HEK293 (cell line): ENCODE measurements around the gene PAK5.

Source experiments
- CTCF ChIA-PET: fragments of 350-600 bp; formaldehyde crosslinking; extraction: SDS; loops from one replicate; lab custom pipeline; 2021; ENCODE audit warnings: antibody characterized with exemption; lab: Yijun Ruan, JAX
- POLR2A ChIA-PET: fragments of 300-600 bp; formaldehyde crosslinking; extraction: SDS; loops from one replicate; lab custom pipeline; 2020; ENCODE audit warnings: antibody characterized with exemption, inconsistent platforms; lab: Yijun Ruan, JAX
- H3K27ac ChIP-seq: fragments of 200-500 bp; sonication (Bioruptor generic); 2 replicates; pipeline ENCODE4 v1.5.1; 2014; ENCODE audit warnings: low read depth, low read length, control low read depth, inconsistent platforms; ENCODE audit errors: extremely low read depth
- H3K36me3 ChIP-seq, 2 experiments: fragments of 200-500 bp in 1 of 2; sonication (Bioruptor generic) in 1 of 2; 1 replicate in 1 of 2; 2 replicates in 1 of 2; pipeline ENCODE4 v1.5.1; 2014 to 2017; ENCODE audit warnings: inconsistent platforms in 2 of 2, low read length in 2 of 2; ENCODE audit not compliant: control insufficient read depth in 2 of 2, insufficient read depth in 1 of 2
- H3K4me1 ChIP-seq: fragments of 200-500 bp; sonication (Bioruptor generic); 2 replicates; pipeline ENCODE4 v1.5.1; 2014; ENCODE audit warnings: mild to moderate bottlenecking, low read length, inconsistent platforms; ENCODE audit not compliant: control insufficient read depth, insufficient read depth
- H3K4me3 ChIP-seq: 2 replicates; pipeline ENCODE4 v1.5.1; 2011; ENCODE audit warnings: low read depth, mild to moderate bottlenecking, control low read depth, low read length, moderate library complexity
- H3K9me3 ChIP-seq: fragments of 200-500 bp; sonication (Bioruptor generic); 2 replicates; pipeline ENCODE4 v1.5.1; 2014; ENCODE audit warnings: low read depth, low read length, inconsistent platforms; ENCODE audit not compliant: control insufficient read depth, insufficient read depth
- HOXC10 ChIP-seq: sonication (generic); formaldehyde crosslinking; IDR thresholded peaks from 2 replicates; pipeline ENCODE4 v1.8.1; 2023; ENCODE audit warnings: mild to moderate bottlenecking, missing genetic modification reagents
- KLF10 ChIP-seq: fragments of 450-650 bp; IDR thresholded peaks from 2 replicates; pipeline ENCODE4 v1.5.1; 2018; ENCODE audit warnings: missing biosample characterization, mild to moderate bottlenecking, missing genetic modification characterization
- MEIS1 ChIP-seq: sonication (generic); formaldehyde crosslinking; IDR thresholded peaks from 2 replicates; pipeline ENCODE4 v1.8.1; 2022; ENCODE audit warnings: missing genetic modification reagents, mild to moderate bottlenecking, borderline replicate concordance
- OSR2 ChIP-seq: fragments of 450-650 bp; formaldehyde crosslinking; IDR thresholded peaks from 2 replicates; pipeline ENCODE4 v1.5.1; 2016; ENCODE audit warnings: missing biosample characterization, missing genetic modification characterization
- SP3 ChIP-seq: fragments of 450-650 bp; formaldehyde crosslinking; IDR thresholded peaks from 2 replicates; pipeline ENCODE4 v1.5.1; 2016; ENCODE audit warnings: missing biosample characterization, missing genetic modification characterization
- TRIM28 ChIP-seq: IDR thresholded peaks from 2 replicates; pipeline ENCODE4 v1.6.1; 2011; ENCODE audit warnings: low read length, control low read depth, borderline replicate concordance
- ZBTB48 ChIP-seq: fragments of 450-650 bp; formaldehyde crosslinking; IDR thresholded peaks from 2 replicates; pipeline ENCODE4 v1.5.1; 2016; ENCODE audit warnings: missing biosample characterization, missing genetic modification characterization
- ZFHX2 ChIP-seq: fragments of 450-650 bp; formaldehyde crosslinking; conservative IDR thresholded peaks from 2 replicates; pipeline ENCODE4 v1.5.1; 2016; ENCODE audit warnings: missing biosample characterization, missing genetic modification characterization
- ZFP3 ChIP-seq: fragments of 450-650 bp; formaldehyde crosslinking; IDR thresholded peaks from 2 replicates; pipeline ENCODE4 v1.5.1; 2016; ENCODE audit warnings: low read depth, missing biosample characterization, missing genetic modification characterization
- ZNF114 ChIP-seq: fragments of 450-650 bp; formaldehyde crosslinking; IDR thresholded peaks from 2 replicates; pipeline ENCODE4 v1.5.0; 2017; ENCODE audit warnings: missing biosample characterization, missing genetic modification characterization
- ZNF16 ChIP-seq: fragments of 450-650 bp; formaldehyde crosslinking; IDR thresholded peaks from 2 replicates; pipeline ENCODE4 v1.5.1; 2016; ENCODE audit warnings: low read depth, missing biosample characterization, missing genetic modification characterization
- ZNF202 ChIP-seq: fragments of 450-650 bp; formaldehyde crosslinking; IDR thresholded peaks from 2 replicates; pipeline ENCODE4 v1.5.1; 2016; ENCODE audit warnings: missing biosample characterization, missing genetic modification characterization, borderline replicate concordance
- ZNF23 ChIP-seq: fragments of 450-650 bp; formaldehyde crosslinking; IDR thresholded peaks from 2 replicates; pipeline ENCODE4 v1.5.1; 2016; ENCODE audit warnings: missing biosample characterization, missing genetic modification characterization, borderline replicate concordance
- ZNF311 ChIP-seq: fragments of 450-650 bp; formaldehyde crosslinking; IDR thresholded peaks from 2 replicates; pipeline ENCODE4 v1.5.1; 2017; ENCODE audit warnings: missing biosample characterization, missing genetic modification characterization, borderline replicate concordance
- ZNF394 ChIP-seq: fragments of 450-650 bp; formaldehyde crosslinking; IDR thresholded peaks from 2 replicates; pipeline ENCODE4 v1.5.1; 2016; ENCODE audit warnings: missing biosample characterization, missing genetic modification characterization, mild to moderate bottlenecking, moderate library complexity, borderline replicate concordance
- ZNF404 ChIP-seq: fragments of 450-650 bp; formaldehyde crosslinking; IDR thresholded peaks from 2 replicates; pipeline ENCODE4 v1.5.1; 2017; ENCODE audit warnings: missing biosample characterization, missing genetic modification characterization
- ZNF433 ChIP-seq: fragments of 450-650 bp; formaldehyde crosslinking; IDR thresholded peaks from 2 replicates; pipeline ENCODE4 v1.5.1; 2016; ENCODE audit warnings: missing biosample characterization, missing genetic modification characterization, low read depth
- ZNF521 ChIP-seq: fragments of 450-650 bp; formaldehyde crosslinking; IDR thresholded peaks from 2 replicates; pipeline ENCODE4 v1.5.1; 2017; ENCODE audit warnings: missing biosample characterization, mild to moderate bottlenecking, missing genetic modification characterization
- ZNF544 ChIP-seq: fragments of 450-650 bp; formaldehyde crosslinking; IDR thresholded peaks from 2 replicates; pipeline ENCODE4 v1.5.0; 2017; ENCODE audit warnings: missing biosample characterization, missing genetic modification characterization
- ZNF560 ChIP-seq: fragments of 450-650 bp; formaldehyde crosslinking; IDR thresholded peaks from 2 replicates; pipeline ENCODE4 v1.5.1; 2017; ENCODE audit warnings: missing biosample characterization, missing genetic modification characterization, borderline replicate concordance
- ZNF561 ChIP-seq: fragments of 450-650 bp; IDR thresholded peaks from 2 replicates; pipeline ENCODE4 v1.5.1; 2018; ENCODE audit warnings: missing biosample characterization, missing genetic modification characterization, borderline replicate concordance
- ZNF654 ChIP-seq: fragments of 450-650 bp; formaldehyde crosslinking; IDR thresholded peaks from 2 replicates; pipeline ENCODE4 v1.5.1; 2016; ENCODE audit warnings: low read depth, missing biosample characterization, missing genetic modification characterization
- ZNF707 ChIP-seq: fragments of 450-650 bp; formaldehyde crosslinking; IDR thresholded peaks from 2 replicates; pipeline ENCODE4 v1.5.1; 2016; ENCODE audit warnings: missing biosample characterization, missing genetic modification characterization
- TF ChIP-seq, protein P1 (sequence below): fragments of 450-650 bp; formaldehyde crosslinking; IDR thresholded peaks from 2 replicates; pipeline ENCODE4 v1.5.1; 2016; ENCODE audit warnings: missing biosample characterization, missing genetic modification characterization
- TF ChIP-seq, protein P2 (sequence below): fragments of 450-650 bp; formaldehyde crosslinking; IDR thresholded peaks from 2 replicates; pipeline ENCODE4 v1.5.1; 2016; ENCODE audit warnings: missing biosample characterization, missing genetic modification characterization
- TF ChIP-seq, protein P3 (sequence below): fragments of 450-650 bp; formaldehyde crosslinking; IDR thresholded peaks from 2 replicates; pipeline ENCODE4 v1.5.1; 2016; ENCODE audit warnings: missing biosample characterization, missing genetic modification characterization
- TF ChIP-seq, protein P4 (sequence below): fragments of 450-650 bp; formaldehyde crosslinking; IDR thresholded peaks from 2 replicates; pipeline ENCODE4 v1.5.0; 2017; ENCODE audit warnings: missing biosample characterization, missing genetic modification characterization, borderline replicate concordance

PAK5 gene

DNA sequence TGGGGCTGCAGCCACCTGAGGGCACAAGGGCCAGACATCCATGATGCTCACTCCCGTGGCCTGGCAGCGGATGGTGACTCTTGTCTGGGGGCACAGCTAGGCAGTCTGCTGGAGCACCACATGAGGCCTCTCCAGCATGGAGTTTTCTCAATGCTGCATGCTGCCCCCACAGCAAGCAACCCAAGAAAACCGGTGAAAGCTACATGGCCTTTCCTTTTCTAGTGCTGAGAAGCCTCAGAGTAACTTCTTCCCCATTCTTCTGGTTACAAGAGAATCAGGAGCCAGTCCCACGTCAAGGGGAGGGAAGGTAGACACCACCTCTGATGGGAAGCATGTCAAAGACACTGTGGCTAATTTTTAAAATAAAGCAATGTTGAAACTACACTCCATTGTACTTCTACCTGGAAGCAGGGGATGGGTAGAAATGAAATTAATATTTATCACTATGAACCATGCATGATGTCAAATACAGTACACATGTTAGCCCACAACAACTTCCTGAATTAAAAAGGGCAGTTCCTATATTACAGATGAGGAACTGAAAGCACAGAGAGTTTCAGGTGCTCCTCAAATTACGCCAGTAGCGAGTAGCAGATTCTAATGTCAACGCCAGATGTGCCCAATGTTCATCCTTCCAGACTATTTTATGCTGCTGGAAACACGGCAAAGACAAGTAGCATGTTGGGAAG lies 223.0 kb downstream of the PAK5 start:
- no peaks in the 10 kb centered on the region for H3K36me3 ChIP-seq
- H3K27ac ChIP-seq = no peak overlapping the region
- CTCF ChIA-PET = interaction anchor here (0.7 to 5.1 kb wide), 6 partner anchors 12 to 1928 kb away, joined by 3 to 41 read pairs (median 7); no protein-coding TSS in a partner anchor
- POLR2A ChIA-PET = no interaction called here
- no peaks in the 10 kb centered on the region for H3K9me3 ChIP-seq
- no peak overlapping the region for H3K4me3 ChIP-seq
- no peaks in the 10 kb centered on the region for H3K4me1 ChIP-seq
- TF ChIP-seq, protein P1, sequence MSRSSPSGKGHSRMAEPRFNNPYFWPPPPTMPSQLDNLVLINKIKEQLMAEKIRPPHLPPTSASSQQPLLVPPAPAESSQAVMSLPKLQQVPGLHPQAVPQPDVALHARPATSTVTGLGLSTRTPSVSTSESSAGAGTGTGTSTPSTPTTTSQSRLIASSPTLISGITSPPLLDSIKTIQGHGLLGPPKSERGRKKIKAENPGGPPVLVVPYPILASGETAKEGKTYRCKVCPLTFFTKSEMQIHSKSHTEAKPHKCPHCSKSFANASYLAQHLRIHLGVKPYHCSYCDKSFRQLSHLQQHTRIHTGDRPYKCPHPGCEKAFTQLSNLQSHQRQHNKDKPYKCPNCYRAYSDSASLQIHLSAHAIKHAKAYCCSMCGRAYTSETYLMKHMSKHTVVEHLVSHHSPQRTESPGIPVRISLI (tag by site-specific recombination) = no peak
- TF ChIP-seq, protein P2, sequence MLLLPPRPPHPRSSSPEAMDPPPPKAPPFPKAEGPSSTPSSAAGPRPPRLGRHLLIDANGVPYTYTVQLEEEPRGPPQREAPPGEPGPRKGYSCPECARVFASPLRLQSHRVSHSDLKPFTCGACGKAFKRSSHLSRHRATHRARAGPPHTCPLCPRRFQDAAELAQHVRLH (tag by site-specific recombination) = no peak
- no peak for TF ChIP-seq ZNF544 (tag by site-specific recombination)
- no peak for TF ChIP-seq ZNF560 (tag by site-specific recombination)
- no peak for TF ChIP-seq ZNF561 (tag by site-specific recombination)
- TF ChIP-seq ZNF433 (tag by site-specific recombination) = no peak
- no peak for TF ChIP-seq ZNF23 (tag by site-specific recombination)
- no peak for TF ChIP-seq ZBTB48 (tag by site-specific recombination)
- no peak for TF ChIP-seq ZNF202

GRCh38 chr20:9615118-9615517 lies 223.8 kb downstream of the PAK5 start:
- no peak overlapping the region for H3K4me3 ChIP-seq
- CTCF ChIA-PET = interaction anchor here (5.1 kb wide), 1 partner anchor 208 kb away, joined by 31 read pairs; no protein-coding TSS in a partner anchor
- POLR2A ChIA-PET = no interaction called here
- H3K4me1 ChIP-seq = no peaks in the 10 kb centered on the region
- TF ChIP-seq ZNF521 (tag by site-specific recombination) (no peak), ZNF707 (tag by site-specific recombination) (no peak), ZFHX2 (no peak), OSR2 (tag by site-specific recombination) (no peak), TRIM28 (no peak), ZNF16 (tag by site-specific recombination) (no peak), ZNF654 (tag by site-specific recombination) (no peak), ZNF394 (tag by site-specific recombination) (no peak), ZNF311 (tag by site-specific recombination) (no peak), SP3 (no peak), ZNF114 (tag by site-specific recombination) (no peak), KLF10 (tag by site-specific recombination) (no peak), ZFP3 (tag by site-specific recombination) (no peak), HOXC10 (CRISPR knock-in tag) (no peak), ZNF404 (tag by site-specific recombination) (no peak), MEIS1 (CRISPR knock-in tag) (no peak)
- TF ChIP-seq, protein P3, sequence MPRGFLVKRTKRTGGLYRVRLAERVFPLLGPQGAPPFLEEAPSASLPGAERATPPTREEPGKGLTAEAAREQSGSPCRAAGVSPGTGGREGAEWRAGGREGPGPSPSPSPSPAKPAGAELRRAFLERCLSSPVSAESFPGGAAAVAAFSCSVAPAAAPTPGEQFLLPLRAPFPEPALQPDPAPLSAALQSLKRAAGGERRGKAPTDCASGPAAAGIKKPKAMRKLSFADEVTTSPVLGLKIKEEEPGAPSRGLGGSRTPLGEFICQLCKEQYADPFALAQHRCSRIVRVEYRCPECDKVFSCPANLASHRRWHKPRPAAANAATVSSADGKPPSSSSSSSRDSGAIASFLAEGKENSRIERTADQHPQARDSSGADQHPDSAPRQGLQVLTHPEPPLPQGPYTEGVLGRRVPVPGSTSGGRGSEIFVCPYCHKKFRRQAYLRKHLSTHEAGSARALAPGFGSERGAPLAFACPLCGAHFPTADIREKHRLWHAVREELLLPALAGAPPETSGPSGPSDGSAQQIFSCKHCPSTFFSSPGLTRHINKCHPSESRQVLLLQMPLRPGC (tag by site-specific recombination) = no peak
- TF ChIP-seq, protein P4, sequence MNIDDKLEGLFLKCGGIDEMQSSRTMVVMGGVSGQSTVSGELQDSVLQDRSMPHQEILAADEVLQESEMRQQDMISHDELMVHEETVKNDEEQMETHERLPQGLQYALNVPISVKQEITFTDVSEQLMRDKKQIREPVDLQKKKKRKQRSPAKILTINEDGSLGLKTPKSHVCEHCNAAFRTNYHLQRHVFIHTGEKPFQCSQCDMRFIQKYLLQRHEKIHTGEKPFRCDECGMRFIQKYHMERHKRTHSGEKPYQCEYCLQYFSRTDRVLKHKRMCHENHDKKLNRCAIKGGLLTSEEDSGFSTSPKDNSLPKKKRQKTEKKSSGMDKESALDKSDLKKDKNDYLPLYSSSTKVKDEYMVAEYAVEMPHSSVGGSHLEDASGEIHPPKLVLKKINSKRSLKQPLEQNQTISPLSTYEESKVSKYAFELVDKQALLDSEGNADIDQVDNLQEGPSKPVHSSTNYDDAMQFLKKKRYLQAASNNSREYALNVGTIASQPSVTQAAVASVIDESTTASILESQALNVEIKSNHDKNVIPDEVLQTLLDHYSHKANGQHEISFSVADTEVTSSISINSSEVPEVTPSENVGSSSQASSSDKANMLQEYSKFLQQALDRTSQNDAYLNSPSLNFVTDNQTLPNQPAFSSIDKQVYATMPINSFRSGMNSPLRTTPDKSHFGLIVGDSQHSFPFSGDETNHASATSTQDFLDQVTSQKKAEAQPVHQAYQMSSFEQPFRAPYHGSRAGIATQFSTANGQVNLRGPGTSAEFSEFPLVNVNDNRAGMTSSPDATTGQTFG (tag by site-specific recombination) = no peak
- TF ChIP-seq, all 188 proteins: peak for 0
- no peaks in the 10 kb centered on the region for H3K9me3 ChIP-seq
- no peaks in the 10 kb centered on the region for H3K36me3 ChIP-seq
- H3K27ac ChIP-seq = no peak overlapping the region
